ENCODE data around the gene METTL25. TPM values are rescaled to one million over a fixed set of nuclear protein-coding genes. Genes with fewer than 3 reads are reported as not detected.

METTL25 gene
- total RNA-seq, 1 experiment from 2014 or later = 11.6 TPM

- Histone ChIP-seq H3K79me2 (ENCODE audit: insufficient read depth, low read length) (no peaks in the 10 kb centered on the region), H3K9ac (ENCODE audit: extremely low read depth, insufficient read length, low read length) (no peak overlapping the region)
- H3K27ac Mint-ChIP-seq = no peak overlapping the region
Observed at GRCh38 chr12:82366197-82366596, 7.9 kb downstream of the METTL25 start.

More at GRCh38 chr12:82366197-82366596, 7.9 kb downstream of the METTL25 start:
- H4K5ac ChIP-seq (ENCODE audit: insufficient read length, low read depth, low read length) = no peak overlapping the region
- H2BK15ac ChIP-seq (ENCODE audit: low read depth, low read length) = no peak overlapping the region
- H2BK120ac ChIP-seq (ENCODE audit: low read depth, low read length, poor library complexity, severe bottlenecking) = no peak overlapping the region
- no peak overlapping the region for H3K56ac ChIP-seq (ENCODE audit: insufficient read length, low read depth, low read length)
- H2AK5ac ChIP-seq (ENCODE audit: insufficient read length, low read length) = no peak overlapping the region
- H2BK20ac ChIP-seq (ENCODE audit: low read depth, low read length, poor library complexity, severe bottlenecking) = no peak overlapping the region
- no peaks in the 10 kb centered on the region for H3K27me3 ChIP-seq (ENCODE audit: insufficient read depth, low read length)
- H3K9me3 Mint-ChIP-seq = peaks cover 6 to 12% of the 10 kb centered on the region in 2 experiments; a peak in 3 of 5 replicates
- no peak overlapping the region for H3K14ac ChIP-seq (ENCODE audit: insufficient read depth, low read length)
- no CpG with 5 or more reads among the region's 1 CpG for WGBS (ENCODE audit: extremely low coverage, insufficient read length, low lambda C conversion rate)
- peaks cover 17 to 26% (median 19%) of the 10 kb centered on the region in 3 experiments; a peak in 6 of 7 replicates for H3K36me3 Mint-ChIP-seq (ENCODE audit: insufficient read depth in 1 of 3, low read depth in 3 of 3)
- H3K4ac ChIP-seq (ENCODE audit: low read depth, low read length) = no peak overlapping the region
- H4K20me1 ChIP-seq (ENCODE audit: control insufficient read depth, insufficient read depth, insufficient read length) = no peaks in the 10 kb centered on the region
- peaks cover 4% of the 10 kb centered on the region for H3K79me1 ChIP-seq (ENCODE audit: insufficient read depth, low read depth, low read length, poor library complexity, severe bottlenecking)
- H3K4me1 Mint-ChIP-seq = peaks cover 11 to 13% of the 10 kb centered on the region in 2 experiments
- no peak overlapping the region for H4K91ac ChIP-seq (ENCODE audit: insufficient read length, low read depth, low read length)
- H3K23ac ChIP-seq (ENCODE audit: insufficient read length, low read depth, low read length) = no peak overlapping the region
- TF ChIP-seq CTCF (conservative IDR thresholded peaks at IDR 0.05) = no peak
- H3K4me2 ChIP-seq (ENCODE audit: insufficient read depth, insufficient read length, low read length) = no peak overlapping the region
- no peaks in the 10 kb centered on the region for H3K9me3 ChIP-seq (ENCODE audit: control insufficient read depth, low read depth, low read length)
- no peak overlapping the region for H4K8ac ChIP-seq (replicated peaks; ENCODE audit: insufficient read length, low read depth, low read length)
- no peaks in the 10 kb centered on the region for H3K27me3 Mint-ChIP-seq (ENCODE audit: low read depth)
- H3K27ac ChIP-seq (ENCODE audit: insufficient read length, low read depth, low read length) = no peak overlapping the region
- no peak overlapping the region for H2BK12ac ChIP-seq (ENCODE audit: insufficient read length, low read depth, low read length)
- H2BK5ac ChIP-seq (ENCODE audit: insufficient read length, low read length) = no peak overlapping the region
- H3T11ph ChIP-seq (ENCODE audit: low read length) = no peak overlapping the region
- no peak overlapping the region for H3K4me3 Mint-ChIP-seq
- H3K4me1 ChIP-seq (ENCODE audit: insufficient read depth, low read length) = no peaks in the 10 kb centered on the region
- no peak overlapping the region for H3K18ac ChIP-seq (ENCODE audit: insufficient read length, low read depth, low read length)
- no peak overlapping the region for H2AFZ ChIP-seq (ENCODE audit: low read length)
- no peaks in the 10 kb centered on the region for H3K23me2 ChIP-seq (ENCODE audit: insufficient read length, low read depth, low read length, poor library complexity, severe bottlenecking)
- DNase-seq = no peak
